NCI-H2196 (cell line): ENCODE measurements around the gene NDOR1.

Experiments used
- DNase-seq: peaks from one replicate; lab custom pipeline; 2025; ENCODE audit not compliant: unreplicated experiment; lab: John Stamatoyannopoulos, UW

NDOR1 gene

GRCh38 chr9:137205126-137206069 lies at the start of gene NDOR1, which contains the start of gene TMEM203:
NDOR1 (plus strand) TSS chr9:137205700; CDS start chr9:137205778, 78 bp downstream.
TMEM203 (minus strand) TSS chr9:137205648; CDS start chr9:137205414, 234 bp downstream.
- DNase-seq, result peak; percentile 91

GRCh38 chr9:137156567-137157375 lies 48.7 kb upstream of the NDOR1 start:
- no peak for DNase-seq

- DNase-seq, result no peak
These were observed 47.7 kb upstream of the NDOR1 start for GRCh38 chr9:137157618-137158415.

- peak; percentile 29 for DNase-seq
These were observed 46.9 kb upstream of the NDOR1 start for GRCh38 chr9:137158625-137159024.

- no peak for DNase-seq
These were observed 46.1 kb upstream of the NDOR1 start for GRCh38 chr9:137159105-137160053.

GRCh38 chr9:137160054-137160425 lies 45.5 kb upstream of the NDOR1 start:
- DNase-seq, result no peak

GRCh38 chr9:137160716-137161557 lies 44.6 kb upstream of the NDOR1 start:
- DNase-seq, result no peak

- DNase-seq, result no peak
These were observed 43.7 kb upstream of the NDOR1 start for GRCh38 chr9:137161558-137162486.

GRCh38 chr9:137162505-137163364 lies 42.8 kb upstream of the NDOR1 start:
- no peak for DNase-seq

GRCh38 chr9:137163365-137163715 lies 42.2 kb upstream of the NDOR1 start:
- DNase-seq, result no peak

GRCh38 chr9:137163805-137164204 lies 41.7 kb upstream of the NDOR1 start:
- no peak for DNase-seq

GRCh38 chr9:137164370-137165249 lies 40.9 kb upstream of the NDOR1 start:
- no peak for DNase-seq

GRCh38 chr9:137165250-137165836 lies 40.2 kb upstream of the NDOR1 start:
- no peak for DNase-seq

- DNase-seq, result no peak
These were observed 38.9 kb upstream of the NDOR1 start for GRCh38 chr9:137166380-137167229.

GRCh38 chr9:137167277-137167746 lies 38.2 kb upstream of the NDOR1 start:
- no peak for DNase-seq
